Renal pelvis (tissue), 4 donors: ENCODE data around the gene XKRX. TPM values are rescaled to one million over a fixed set of nuclear protein-coding genes. Genes with fewer than 3 reads are reported as not detected.

ENCODE experiments used
- DNase-seq: peaks from one replicate; pipeline ENCODE4 v3.0.0-alpha.2; 2013
- polyA plus RNA-seq, 3 donors: library from polyadenylated mRNA; unstranded; fragments of 120-200 nt; gene quantifications; one replicate each; pipeline ENCODE4 v1.2.1, GENCODE V29; 2013; ENCODE audit not compliant: insufficient read length in 3 of 3

The XKRX gene
- polyA plus RNA-seq, 3 donors: 0.37 to 0.61 (median 0.38) TPM

- DNase-seq: no peak
Measured at GRCh38 chrX:100895365-100896075, 33.2 kb downstream of the XKRX start.

- no peak for DNase-seq
Measured at GRCh38 chrX:100883654-100884053, 45.1 kb downstream of the XKRX start.

- no peak for DNase-seq
Measured at GRCh38 chrX:100880368-100880767, 48.3 kb downstream of the XKRX start.

GRCh38 chrX:100874325-100874724, 54.4 kb downstream of the XKRX start, which contains the start of gene NOX1:
TSS of gene NOX1 (minus strand) at chrX:100874359. CDS start at chrX:100874139, 220 bp downstream.
- no peak for DNase-seq

GRCh38 chrX:100871594-100872560, 56.8 kb downstream of the XKRX start:
- DNase-seq: no peak

GRCh38 chrX:100870527-100870926, 58.2 kb downstream of the XKRX start:
- DNase-seq: no peak

GRCh38 chrX:100868273-100868672, 60.4 kb downstream of the XKRX start:
- no peak for DNase-seq

GRCh38 chrX:100864657-100865391, 63.9 kb downstream of the XKRX start:
- DNase-seq: no peak

Other genes starting within 250 kb of the XKRX start
- gene SYTL4, start 196.8 kb downstream of the XKRX start, polyA plus RNA-seq: 10 to 100 TPM; 16.3 to 31.6 (median 21.8) TPM
- 10 to 100 TPM; 21.7 to 25.5 (median 23.1) TPM for gene CSTF2, start 108.5 kb downstream of the XKRX start, polyA plus RNA-seq
- gene NOX1, start 54.6 kb downstream of the XKRX start, polyA plus RNA-seq: under 1 TPM; 0.50 to 0.71 (median 0.65) TPM
- under 1 TPM; 0.17 to 0.42 (median 0.33) TPM for gene ARL13A, start 40.8 kb upstream of the XKRX start, polyA plus RNA-seq
- 10 to 100 TPM; 10.4 to 15.4 (median 12.3) TPM for gene TRMT2B, start 123.2 kb upstream of the XKRX start, polyA plus RNA-seq
- gene TMEM35A, start 150.0 kb upstream of the XKRX start, polyA plus RNA-seq: 1 to 10 TPM; 6.5 to 8.1 (median 6.6) TPM
- 1 to 10 TPM; 7.9 to 8.5 (median 8.4) TPM for gene CENPI, start 169.3 kb upstream of the XKRX start, polyA plus RNA-seq